Stimulated activated CD8-positive, alpha-beta memory T cell treated with anti-CD3 and anti-CD28 coated beads, Interleukin-7, amount 100 ng/mL, for 4 hours (primary cell): ENCODE results near the gene SHROOM3.

ENCODE experiments used
- DNase-seq, 2 donors: peaks; one replicate each; pipeline ENCODE4 v3.0.0-alpha.2; 2020; ENCODE audit warnings: low read depth in 2 of 2

Gene SHROOM3

GRCh38 chr4:76663824-76664223, 228.8 kb downstream of the SHROOM3 start:
- DNase-seq: no peak

- no peak for DNase-seq
Measured at GRCh38 chr4:76665153-76665552, 230.1 kb downstream of the SHROOM3 start.

GRCh38 chr4:76665721-76666120, 230.7 kb downstream of the SHROOM3 start:
- DNase-seq: no peak

GRCh38 chr4:76666944-76667532, 232.0 kb downstream of the SHROOM3 start:
- DNase-seq: no peak

- no peak for DNase-seq
Measured at GRCh38 chr4:76670631-76671030, 235.6 kb downstream of the SHROOM3 start.

DNA sequence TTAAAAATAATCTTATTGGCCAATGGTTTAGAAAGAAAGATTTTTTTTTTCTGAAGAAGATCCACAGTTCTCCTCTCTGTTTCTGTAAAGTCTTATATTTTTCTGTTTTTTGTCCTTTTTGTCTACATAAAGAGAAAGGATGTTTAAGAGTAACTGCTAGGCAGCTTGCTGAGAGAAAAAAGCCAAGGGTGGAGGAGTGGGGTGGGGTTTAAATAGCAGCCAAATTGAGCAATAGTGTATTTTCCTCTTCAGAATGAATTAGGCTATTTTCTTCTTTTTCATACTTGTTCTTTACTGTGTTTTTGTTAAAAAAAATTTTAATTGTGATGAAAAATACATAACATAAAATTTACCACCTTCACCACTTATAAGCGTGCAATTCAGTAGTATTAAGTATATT, 238.3 kb downstream of the SHROOM3 start:
- DNase-seq: no peak

GRCh38 chr4:76674983-76675382, 240.0 kb downstream of the SHROOM3 start:
- no peak for DNase-seq

- DNase-seq: no peak
Measured at GRCh38 chr4:76677571-76678326, 242.7 kb downstream of the SHROOM3 start.

DNA sequence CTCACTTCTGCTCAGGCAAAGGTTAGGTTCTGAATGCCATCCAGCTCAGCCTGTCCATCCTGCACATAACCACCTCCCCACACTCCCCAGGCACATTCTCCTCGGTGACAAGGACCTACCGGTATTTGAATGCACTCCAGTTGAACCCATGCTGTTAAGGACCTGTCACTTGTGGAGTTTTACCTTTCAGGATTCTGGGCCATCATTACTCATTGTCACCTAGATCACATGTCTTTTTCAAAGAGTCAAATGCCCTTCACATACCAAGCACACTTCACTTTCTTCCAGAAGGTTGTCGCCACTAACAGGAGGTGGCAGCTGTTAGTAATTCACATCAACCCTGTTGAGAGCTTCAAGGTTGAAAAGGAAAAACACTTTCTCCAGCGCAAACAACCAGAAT, 244.7 kb downstream of the SHROOM3 start:
- no peak for DNase-seq

GRCh38 chr4:76680952-76681351, 245.9 kb downstream of the SHROOM3 start:
- no peak for DNase-seq

- DNase-seq: no peak
Measured at GRCh38 chr4:76681996-76682395, 247.0 kb downstream of the SHROOM3 start.

DNA sequence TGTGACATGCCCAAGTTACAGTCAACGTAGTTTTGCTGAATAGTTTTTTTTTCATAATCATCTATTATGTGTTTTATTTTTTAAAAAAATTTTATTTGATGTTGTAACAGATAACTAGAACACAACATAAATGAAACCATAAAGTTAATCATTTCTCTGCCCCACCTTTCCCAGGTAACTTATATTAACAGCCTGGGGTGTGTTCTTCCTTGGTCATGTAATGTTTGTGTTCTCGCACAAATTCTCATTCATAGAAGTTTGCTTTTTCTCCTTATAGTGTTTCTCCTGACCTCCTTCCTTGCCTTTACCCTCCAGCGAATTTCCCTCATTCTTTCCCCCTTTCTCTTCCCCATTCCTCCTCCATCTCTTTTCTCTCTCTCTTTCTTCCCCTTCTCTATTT, 248.1 kb downstream of the SHROOM3 start:
- DNase-seq: no peak

GRCh38 chr4:76687746-76688448, 252.9 kb downstream of the SHROOM3 start:
- no peak for DNase-seq

- DNase-seq: no peak
Measured at GRCh38 chr4:76688619-76689144, 253.7 kb downstream of the SHROOM3 start.

GRCh38 chr4:76689145-76689817, 254.3 kb downstream of the SHROOM3 start:
- DNase-seq: no peak

GRCh38 chr4:76690011-76690905, 255.2 kb downstream of the SHROOM3 start:
- DNase-seq: no peak

GRCh38 chr4:76690906-76691275, 255.9 kb downstream of the SHROOM3 start:
- DNase-seq: no peak

DNA sequence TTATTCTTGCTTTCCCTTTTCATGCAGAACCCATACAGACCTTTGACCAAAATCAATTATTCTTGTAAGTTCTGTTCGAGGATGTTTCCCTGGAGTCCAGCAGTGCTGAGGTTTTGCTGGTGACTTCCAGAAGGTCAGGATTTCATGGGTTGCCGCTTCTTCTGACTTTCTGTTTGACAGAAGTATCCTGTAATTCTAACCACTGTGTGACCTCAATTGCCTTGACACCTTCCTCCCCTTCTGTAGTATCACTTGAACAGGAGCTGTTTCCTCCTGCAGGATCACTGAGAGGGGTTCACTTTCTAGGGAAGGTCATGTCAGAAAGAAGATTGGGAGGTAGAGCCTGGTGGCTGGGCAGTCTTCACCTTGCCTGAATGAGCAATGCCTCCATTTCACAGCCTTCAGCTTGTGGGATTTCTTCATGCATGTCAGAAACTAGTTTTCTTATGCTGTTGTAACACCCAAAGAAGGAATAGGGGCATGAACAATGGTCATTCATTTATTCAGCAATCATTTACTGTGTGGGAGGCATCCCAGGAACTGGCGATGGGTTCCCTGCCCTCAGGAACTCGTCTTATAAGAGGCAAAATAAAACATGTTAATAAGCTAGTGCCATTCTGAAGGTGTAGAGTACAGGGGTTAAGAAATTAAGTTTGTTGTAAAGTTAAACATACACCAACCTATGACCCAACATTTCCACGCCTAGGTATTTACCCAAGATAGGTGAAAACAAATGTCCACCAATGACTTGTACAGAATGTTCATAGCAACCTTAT, 257.0 kb downstream of the SHROOM3 start:
- no peak for DNase-seq

- DNase-seq: no peak
Measured at GRCh38 chr4:76692761-76693160, 257.7 kb downstream of the SHROOM3 start.

GRCh38 chr4:76694056-76694455, 259.0 kb downstream of the SHROOM3 start:
- no peak for DNase-seq
